NT2/D1 (cell line): ENCODE data around the gene POLE3.

Experiments used
- DNase-seq: peaks from one replicate; pipeline ENCODE4 v3.0.0-alpha.2; 2011; ENCODE audit warnings: low read depth, low spot score
- H3K27me3 ChIP-seq: 2 replicates; pipeline ENCODE4 v1.6.0; 2011; ENCODE audit warnings: mild to moderate bottlenecking; ENCODE audit not compliant: insufficient read length, insufficient read depth
- H3K36me3 ChIP-seq: 2 replicates; pipeline ENCODE4 v1.6.1; 2011; ENCODE audit warnings: mild to moderate bottlenecking, low read length, mixed read lengths; ENCODE audit not compliant: insufficient read depth, insufficient read length
- H3K4me1 ChIP-seq: 2 replicates; pipeline ENCODE4 v1.5.1; 2011; ENCODE audit not compliant: insufficient read depth, insufficient read length
- H3K4me3 ChIP-seq: 2 replicates; pipeline ENCODE4 v1.5.1; 2011; ENCODE audit warnings: low read depth; ENCODE audit not compliant: insufficient read length
- H3K9ac ChIP-seq: 2 replicates; pipeline ENCODE4 v1.6.0; 2011; ENCODE audit warnings: low read depth; ENCODE audit not compliant: insufficient read length
- H3K9me3 ChIP-seq: 2 replicates; pipeline ENCODE4 v1.5.1; 2011; ENCODE audit warnings: mild to moderate bottlenecking, low read length; ENCODE audit not compliant: insufficient read depth
- SUZ12 ChIP-seq: IDR thresholded peaks from 2 replicates; pipeline ENCODE4 v1.6.1; 2011; ENCODE audit not compliant: insufficient read length, insufficient read depth; ENCODE audit errors: extremely low read depth
- YY1 ChIP-seq: IDR thresholded peaks from 2 replicates; pipeline ENCODE4 v1.6.1; 2011; ENCODE audit not compliant: insufficient read length, insufficient read depth
- ZNF274 ChIP-seq: IDR thresholded peaks from 2 replicates; pipeline ENCODE4 v1.6.1; 2011; ENCODE audit warnings: mild to moderate bottlenecking, low read depth, low read length

The POLE3 gene

DNA sequence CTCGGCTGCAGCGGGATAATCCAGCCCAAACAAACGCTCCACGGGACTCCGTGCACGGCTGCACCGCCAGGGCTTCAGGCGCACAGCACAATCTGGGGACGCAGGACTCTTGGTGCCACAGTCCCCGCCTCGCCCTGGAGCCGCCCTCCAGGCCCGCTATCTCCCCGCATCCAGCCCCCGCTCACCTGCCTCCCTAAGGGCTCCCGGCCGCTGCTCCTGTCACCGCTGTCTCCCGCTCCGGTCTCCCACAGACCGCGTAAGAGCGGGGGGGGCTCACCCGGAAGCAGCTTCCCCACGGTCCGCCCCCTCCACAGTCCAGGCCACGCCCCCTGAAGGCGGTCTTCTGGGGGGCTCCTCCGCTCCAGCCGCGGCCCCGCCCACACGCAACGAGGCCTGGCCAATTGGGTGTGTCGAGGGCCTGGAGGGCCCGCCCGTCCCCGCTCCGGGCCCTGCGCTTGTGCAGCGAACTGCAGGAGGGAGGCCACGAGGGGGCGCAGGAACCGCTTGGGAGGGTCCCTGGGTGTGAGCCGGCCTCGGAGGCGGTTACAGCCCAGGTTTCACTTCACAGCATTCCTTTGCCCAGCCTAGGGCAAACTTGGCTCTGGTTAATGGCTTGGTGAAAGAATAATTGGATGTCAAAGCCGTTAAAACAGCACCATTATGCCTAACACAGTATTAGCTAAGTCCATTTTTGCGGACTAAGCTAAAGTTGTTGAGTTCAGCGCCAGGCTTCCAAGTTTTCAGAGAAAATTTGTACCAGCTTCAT lies 9.3 kb downstream of the POLE3 start, which contains the start of gene ALAD:
Gene ALAD (minus strand): TSS at position 258 of the 766 bp plus-strand sequence. CDS start 7,725 bp downstream, outside the sequence.
- TF ChIP-seq ZNF274, result no peak
- H3K27me3 ChIP-seq, result no peaks in the 10 kb centered on the region
- H3K4me3 ChIP-seq, result peak within 1 kb of the TSS; percentile 94
- peaks cover 4% of the 10 kb centered on the region for H3K36me3 ChIP-seq
- peaks cover 30% of the 10 kb centered on the region for H3K4me1 ChIP-seq
- H3K9me3 ChIP-seq, result no peaks in the 10 kb centered on the region
- H3K9ac ChIP-seq, result peak within 1 kb of the TSS; percentile 94
- DNase-seq, result peak; percentile 98

DNA sequence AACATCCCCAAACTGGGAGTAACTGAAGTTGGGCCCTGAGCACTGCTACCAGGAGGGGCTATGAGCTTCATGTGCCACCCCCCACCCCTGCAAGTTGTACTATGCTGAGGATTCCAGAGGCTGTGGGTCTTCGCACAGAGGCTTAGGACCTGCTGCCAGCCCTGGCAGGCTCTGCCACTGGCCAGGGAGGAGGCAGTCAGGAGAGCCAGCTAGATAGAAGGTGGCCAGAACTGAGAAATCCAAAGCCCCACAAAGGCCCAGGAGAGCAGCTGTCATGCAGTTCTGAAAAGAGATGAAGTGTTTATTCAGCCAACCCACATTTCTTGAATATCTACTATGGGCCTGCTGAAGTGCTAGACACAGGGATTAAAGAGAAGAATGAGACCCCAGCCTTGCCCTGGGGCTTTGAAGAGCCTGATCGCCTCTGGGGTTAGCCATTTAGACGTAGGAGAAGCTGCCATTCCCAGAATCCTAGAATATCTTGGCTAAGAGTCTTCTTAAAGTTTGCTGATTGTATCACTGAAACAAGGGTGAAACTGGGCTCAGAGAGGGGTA lies 10.8 kb downstream of the POLE3 start:
- Histone ChIP-seq H3K9ac (peak overlapping the region; percentile 65), H3K36me3 (peaks cover 12% of the 10 kb centered on the region), H3K27me3 (no peaks in the 10 kb centered on the region), H3K4me1 (peaks cover 30% of the 10 kb centered on the region), H3K4me3 (peak overlapping the region; percentile 94), H3K9me3 (no peaks in the 10 kb centered on the region)
- no peak for DNase-seq
- no peak for TF ChIP-seq ZNF274

DNA sequence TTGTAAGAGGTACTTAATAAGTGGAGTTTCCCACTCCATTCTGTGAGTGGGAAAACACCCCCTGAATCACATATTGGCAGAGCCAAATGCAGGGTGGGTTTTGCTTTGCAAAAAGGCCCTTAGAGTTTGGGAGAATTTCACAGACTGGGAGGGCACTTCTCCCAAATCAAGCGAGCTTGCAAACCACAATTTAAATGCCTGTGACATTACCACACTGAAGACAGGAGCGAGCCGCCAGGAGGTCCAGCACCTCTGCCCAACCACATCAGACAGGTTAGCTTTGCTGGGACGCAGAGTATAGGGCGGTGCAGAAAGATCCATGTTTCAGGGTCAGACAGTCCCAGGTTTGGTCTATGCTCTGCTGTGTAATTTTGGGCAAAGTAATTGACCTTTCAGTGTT lies 11.7 kb downstream of the POLE3 start:
- Histone ChIP-seq H3K4me3 (no peak overlapping the region), H3K9ac (peak overlapping the region; percentile 36), H3K27me3 (no peaks in the 10 kb centered on the region), H3K4me1 (peaks cover 30% of the 10 kb centered on the region), H3K36me3 (peaks cover 15% of the 10 kb centered on the region), H3K9me3 (no peaks in the 10 kb centered on the region)
- DNase-seq, result no peak
- no peak for TF ChIP-seq ZNF274
- no peak for TF ChIP-seq SUZ12

DNA sequence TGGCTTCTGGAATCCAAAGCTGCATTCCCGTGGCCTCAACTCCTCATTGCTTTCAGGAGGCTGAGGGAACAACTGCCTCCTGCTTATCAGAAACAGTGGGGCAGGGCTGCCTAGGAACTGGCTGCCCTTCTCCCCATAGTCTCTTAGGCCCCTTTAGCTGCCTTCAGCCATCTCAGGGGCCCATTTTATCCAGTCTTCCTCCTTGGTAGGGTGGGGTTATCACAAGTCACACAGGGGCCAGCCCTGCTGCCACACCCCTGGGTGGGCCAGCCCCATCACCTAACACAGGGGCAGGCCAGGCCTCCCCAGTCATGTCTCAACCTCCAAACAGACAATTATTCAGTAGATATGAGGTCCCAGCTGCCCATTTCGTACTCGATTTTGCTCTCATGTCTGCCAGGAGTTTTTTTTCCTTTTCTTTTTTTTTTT lies 13.3 kb downstream of the POLE3 start:
- no peak overlapping the region for H3K4me3 ChIP-seq
- DNase-seq, result no peak
- H3K27me3 ChIP-seq, result no peaks in the 10 kb centered on the region
- H3K36me3 ChIP-seq, result peaks cover 28% of the 10 kb centered on the region
- H3K4me1 ChIP-seq, result peaks cover 30% of the 10 kb centered on the region
- peak overlapping the region; percentile 26 for H3K9ac ChIP-seq
- no peak for TF ChIP-seq YY1
- no peaks in the 10 kb centered on the region for H3K9me3 ChIP-seq

DNA sequence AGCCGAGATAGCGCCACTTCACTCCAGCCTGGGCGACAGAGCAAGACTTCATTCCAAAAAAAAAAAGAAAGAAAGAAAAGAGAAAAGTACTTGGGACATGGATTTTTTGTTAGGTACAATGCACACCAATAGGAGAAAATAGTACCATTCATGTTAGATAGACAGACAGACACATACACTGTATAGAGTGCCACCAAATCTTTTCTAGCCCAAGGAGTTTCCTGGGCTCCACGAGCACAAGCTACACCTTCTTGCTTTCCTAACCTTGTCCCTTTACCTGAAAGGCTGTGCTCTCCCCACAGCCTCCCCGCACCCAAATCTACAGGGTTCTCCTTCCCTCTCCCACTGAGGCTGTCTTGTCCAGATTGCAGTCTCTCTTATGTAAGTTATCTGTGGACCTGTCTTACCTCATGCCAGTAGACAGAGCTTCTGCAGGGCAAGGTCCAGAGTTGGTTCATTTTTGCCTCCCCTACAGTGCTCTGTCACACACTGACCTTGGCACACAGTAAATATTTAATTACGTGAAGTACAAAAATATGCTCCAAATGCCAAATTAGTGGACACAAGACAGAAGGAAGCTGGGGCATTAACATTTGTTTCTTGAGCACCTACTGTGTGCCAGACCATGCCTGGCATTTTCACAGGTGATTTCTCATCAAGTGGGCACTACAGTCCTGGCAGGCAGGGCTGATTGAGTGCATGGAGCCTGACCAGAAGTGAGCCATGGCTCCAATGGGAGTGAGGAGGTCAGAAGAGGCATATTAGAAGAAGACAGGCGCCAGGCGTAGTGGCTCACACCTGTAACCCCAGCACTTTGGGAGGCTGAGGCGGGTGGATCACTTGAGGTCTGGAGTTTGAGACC lies 15.2 kb downstream of the POLE3 start:
- no peak overlapping the region for H3K4me3 ChIP-seq
- peaks cover 48% of the 10 kb centered on the region for H3K36me3 ChIP-seq
- no peak for DNase-seq
- no peak overlapping the region for H3K9ac ChIP-seq
- no peaks in the 10 kb centered on the region for H3K9me3 ChIP-seq
- no peak for TF ChIP-seq YY1
- no peaks in the 10 kb centered on the region for H3K27me3 ChIP-seq
- peaks cover 27% of the 10 kb centered on the region for H3K4me1 ChIP-seq

DNA sequence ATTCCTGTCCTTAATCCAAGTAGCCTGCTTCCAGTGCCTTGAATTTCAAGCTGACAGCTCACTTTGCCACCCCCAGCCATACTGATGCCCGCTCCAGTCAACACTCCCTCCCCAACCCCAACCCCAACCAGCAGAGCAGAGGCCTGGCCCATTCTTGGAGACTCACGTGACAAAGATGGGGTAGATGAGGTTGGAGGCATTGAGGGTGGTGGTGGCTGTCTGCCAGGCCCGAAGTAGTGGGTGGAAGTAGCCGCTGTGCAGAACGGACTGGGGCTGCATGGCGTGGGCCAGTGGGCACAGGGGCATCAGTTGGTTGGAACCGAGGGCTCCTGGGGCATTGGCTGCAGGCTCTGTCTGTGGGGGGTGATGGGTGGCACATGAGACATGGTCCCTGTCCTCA lies 17.2 kb downstream of the POLE3 start:
- H3K27me3 ChIP-seq, result no peaks in the 10 kb centered on the region
- H3K36me3 ChIP-seq, result peaks cover 66% of the 10 kb centered on the region
- H3K4me1 ChIP-seq, result peaks cover 13% of the 10 kb centered on the region
- no peak for TF ChIP-seq YY1
- TF ChIP-seq SUZ12, result no peak
- no peaks in the 10 kb centered on the region for H3K9me3 ChIP-seq
- no peak for DNase-seq
- H3K4me3 ChIP-seq, result no peak overlapping the region
- no peak overlapping the region for H3K9ac ChIP-seq

DNA sequence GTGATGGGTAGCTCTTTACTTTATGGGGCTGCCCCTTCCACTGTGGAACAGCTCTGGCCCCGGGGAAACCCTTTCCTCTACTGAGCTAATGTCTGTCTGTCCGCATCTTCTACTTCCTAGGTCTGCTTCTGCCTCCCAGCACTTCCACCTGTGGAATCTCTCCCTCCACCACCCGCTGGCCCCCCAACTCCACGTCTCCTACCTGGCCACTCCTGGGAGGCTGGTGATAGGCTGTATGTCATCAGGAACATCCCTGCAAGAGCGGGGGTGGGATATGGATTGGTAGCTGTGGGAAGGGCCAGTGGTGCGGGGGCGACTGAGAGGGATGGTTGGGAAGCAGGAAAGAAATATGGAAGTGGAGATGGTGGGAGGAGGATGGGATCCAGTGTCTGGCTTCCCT lies 18.6 kb downstream of the POLE3 start:
- Histone ChIP-seq H3K4me1 (peaks cover 6% of the 10 kb centered on the region), H3K27me3 (no peaks in the 10 kb centered on the region), H3K9me3 (peaks cover 3% of the 10 kb centered on the region; the same call in 1 of the 2 replicates), H3K4me3 (no peak overlapping the region), H3K36me3 (peaks cover 76% of the 10 kb centered on the region), H3K9ac (no peak overlapping the region)
- no peak for TF ChIP-seq YY1
- no peak for TF ChIP-seq SUZ12
- no peak for TF ChIP-seq ZNF274
- DNase-seq, result no peak
